Neural progenitor cell (in vitro differentiated cells): ENCODE data around the gene AURKAIP1.

Source experiments
- CTCF ChIP-seq: fragments of 200-600 bp; sonication (generic); IDR thresholded peaks from 2 replicates; pipeline ENCODE4 v1.5.1; 2017; ENCODE audit warnings: antibody characterized with exemption, mild to moderate bottlenecking
- EZH2 ChIP-seq: fragments of 200-600 bp; sonication (generic); IDR thresholded peaks from 2 replicates; pipeline ENCODE4 v1.6.1; 2017; ENCODE audit warnings: antibody characterized with exemption, mild to moderate bottlenecking, moderate library complexity

DNA sequence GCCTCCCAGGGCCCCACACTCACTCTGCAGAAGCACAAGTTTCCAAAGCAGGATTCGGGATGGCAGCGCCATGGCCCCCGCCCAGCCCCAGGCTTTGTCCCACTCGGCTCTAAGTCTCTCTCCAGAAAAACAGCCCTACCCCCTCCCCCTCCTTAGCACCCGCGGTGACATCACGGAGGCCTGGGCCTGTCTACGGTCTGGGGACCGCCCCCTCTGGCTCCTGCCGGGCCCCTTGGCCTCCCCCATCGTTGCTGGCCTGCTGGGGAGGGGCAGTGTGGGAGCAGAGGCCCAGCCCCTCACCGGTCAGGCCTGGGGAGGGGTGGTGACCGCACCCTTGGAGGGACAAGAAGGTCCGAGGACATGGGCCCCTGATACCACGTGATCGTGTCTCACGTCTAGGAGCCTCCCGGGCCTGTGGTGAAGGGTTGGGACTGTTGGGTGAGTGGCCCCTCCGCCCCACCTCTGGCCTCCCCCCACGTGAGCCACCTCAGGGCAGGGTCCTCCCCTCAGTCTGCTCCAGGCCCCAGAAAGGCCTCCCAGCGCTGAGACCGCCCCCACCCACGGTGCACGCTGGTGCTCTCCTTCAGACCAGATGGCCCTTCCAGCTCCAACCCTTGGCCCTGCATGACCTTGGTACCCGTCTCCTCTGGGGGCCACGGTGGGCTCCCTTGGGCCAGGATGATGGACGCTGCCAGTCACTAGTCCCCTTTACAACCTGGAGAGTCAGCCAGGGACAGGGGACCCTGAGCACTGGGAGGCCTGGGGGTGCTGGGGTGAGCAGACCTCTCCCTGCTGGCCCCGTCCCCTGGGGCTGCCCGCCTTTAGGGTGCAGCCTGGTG is 16.4 kb downstream of the AURKAIP1 start, which contains the start of gene MXRA8:
- no peak for TF ChIP-seq EZH2
- no peak for TF ChIP-seq CTCF
